ENCODE data around the gene FAM177B.
A peak's percentile ranks its signal among the peaks of the same experiment; 100 is the strongest.
"Not testable (repeated sequence)": the region's sequence is repeated elsewhere in the genome, so short reads cannot be mapped to it uniquely, and the experiment has no call there.

FAM177B gene

GRCh38 chr1:222757646-222758268 lies 20.8 kb downstream of the FAM177B start:
- no peak overlapping the region for H3K4me3 ChIP-seq (ENCODE audit: low read depth, low read length)
- no peak for TF ChIP-seq CTCF (IDR thresholded peaks at IDR 0.05; ENCODE audit: insufficient read depth, low read depth, low read length, missing control alignments)
- no peak for DNase-seq (ENCODE audit: low read depth)

GRCh38 chr1:222759451-222760035 lies 22.5 kb downstream of the FAM177B start:
- TF ChIP-seq CTCF (IDR thresholded peaks at IDR 0.05; ENCODE audit: insufficient read depth, low read depth, low read length, missing control alignments) = no peak
- H3K4me3 ChIP-seq (ENCODE audit: low read depth, low read length) = no peak overlapping the region
- no peak for DNase-seq (ENCODE audit: low read depth)

- TF ChIP-seq CTCF (IDR thresholded peaks at IDR 0.05; ENCODE audit: insufficient read depth, low read depth, low read length, missing control alignments) = no peak
- no peak for DNase-seq (ENCODE audit: low read depth)
- no peak overlapping the region for H3K4me3 ChIP-seq (ENCODE audit: low read depth, low read length)
Measured at GRCh38 chr1:222761083-222761482, 24.1 kb downstream of the FAM177B start.

- not testable (repeated sequence) for DNase-seq (ENCODE audit: low read depth); H3K4me3 ChIP-seq (ENCODE audit: low read depth, low read length)
Measured at GRCh38 chr1:222762178-222762577, 25.2 kb downstream of the FAM177B start.

GRCh38 chr1:222767152-222767571 lies 30.2 kb downstream of the FAM177B start:
- no peak for DNase-seq (ENCODE audit: low read depth)

GRCh38 chr1:222768592-222768991 lies 31.6 kb downstream of the FAM177B start:
- H3K4me3 ChIP-seq (ENCODE audit: low read depth, low read length) = no peak overlapping the region
- TF ChIP-seq CTCF (IDR thresholded peaks at IDR 0.05; ENCODE audit: insufficient read depth, low read depth, low read length, missing control alignments) = no peak
- DNase-seq (ENCODE audit: low read depth) = no peak

More at GRCh38 chr1:222767152-222767571, 30.2 kb downstream of the FAM177B start:
- no peak for TF ChIP-seq CTCF (IDR thresholded peaks at IDR 0.05; ENCODE audit: insufficient read depth, low read depth, low read length, missing control alignments)
- no peak overlapping the region for H3K4me3 ChIP-seq (ENCODE audit: low read depth, low read length)

GRCh38 chr1:222769181-222769580 lies 32.2 kb downstream of the FAM177B start:
- peak; percentile 18 for TF ChIP-seq CTCF (IDR thresholded peaks at IDR 0.05; ENCODE audit: insufficient read depth, low read depth, low read length, missing control alignments)
- peak; percentile 21 for DNase-seq (ENCODE audit: low read depth)
- no peak overlapping the region for H3K4me3 ChIP-seq (ENCODE audit: low read depth, low read length)

Measured in GM12865 (cell line).